Measurements from ENCODE around the gene MAP3K2. TPM values are rescaled to one million over a fixed set of nuclear protein-coding genes. Genes with fewer than 3 reads are reported as not detected.

The MAP3K2 gene
- total RNA-seq, 1 experiment from 2014 or later: 54.6 TPM

GRCh38 chr2:127283275-127283674, 104.5 kb downstream of the MAP3K2 start:
- Histone ChIP-seq H3F3A (ENCODE audit: low read length, unreplicated experiment) (no peaks in the 10 kb centered on the region), H3K9ac (ENCODE audit: low read length) (no peak overlapping the region), H3K36me3 (ENCODE audit: low read depth, low read length) (peaks cover 64% of the 10 kb centered on the region), H4K20me1 (ENCODE audit: low read length) (no peaks in the 10 kb centered on the region), H3K9me2 (replicated peaks; ENCODE audit: low read length) (no peaks in the 10 kb centered on the region), H3K9me3 (ENCODE audit: low read length) (no peaks in the 10 kb centered on the region), H3K27ac (ENCODE audit: low read length) (no peak overlapping the region), H3K79me2 (ENCODE audit: low read length) (peaks cover 11% of the 10 kb centered on the region; the same call in 1 of the 2 replicates), H3K4me3 (ENCODE audit: low read length) (no peak overlapping the region), H3K4me2 (ENCODE audit: low read length) (no peak overlapping the region), H2AFZ (ENCODE audit: low read length) (no peak overlapping the region), H3K4me1 (ENCODE audit: insufficient read depth, low read length) (no peaks in the 10 kb centered on the region), H3K27me3 (ENCODE audit: low read length) (no peaks in the 10 kb centered on the region)
- no peak for ATAC-seq
- BruUV-seq (replicated peaks): no TSS peak
- intact Hi-C loops (cut with micrococcal nuclease): no loop called here
- POLR2A ChIA-PET (ENCODE audit: unreplicated experiment): no interaction called here
- TF ChIP-seq CTCF (conservative IDR thresholded peaks at IDR 0.05; ENCODE audit: low read depth, low read length) (no peak), EZH2phosphoT487 (IDR thresholded peaks at IDR 0.05; ENCODE audit: borderline replicate concordance, low read length) (no peak), EZH2 (IDR thresholded peaks at IDR 0.05; ENCODE audit: low read length, unreplicated experiment) (no peak)
- CTCF ChIA-PET: no interaction called here
- no peak for DNase-seq

- intact Hi-C loops (cut with micrococcal nuclease): no loop called here
These were observed 107.1 kb downstream of the MAP3K2 start for GRCh38 chr2:127280693-127281092.

More at GRCh38 chr2:127280693-127281092, 107.1 kb downstream of the MAP3K2 start:
- ATAC-seq (no peak), DNase-seq (no peak)
- Histone ChIP-seq H2AFZ (ENCODE audit: low read length) (no peak overlapping the region), H3K4me3 (ENCODE audit: low read length) (no peak overlapping the region), H3K9me2 (replicated peaks; ENCODE audit: low read length) (no peaks in the 10 kb centered on the region), H4K20me1 (ENCODE audit: low read length) (no peaks in the 10 kb centered on the region), H3K36me3 (ENCODE audit: low read depth, low read length) (peaks cover 50% of the 10 kb centered on the region), H3F3A (ENCODE audit: low read length, unreplicated experiment) (no peaks in the 10 kb centered on the region), H3K9me3 (ENCODE audit: low read length) (no peaks in the 10 kb centered on the region), H3K4me1 (ENCODE audit: insufficient read depth, low read length) (no peaks in the 10 kb centered on the region), H3K79me2 (ENCODE audit: low read length) (peaks cover 11% of the 10 kb centered on the region; the same call in 1 of the 2 replicates), H3K9ac (ENCODE audit: low read length) (no peak overlapping the region), H3K27ac (ENCODE audit: low read length) (no peak overlapping the region), H3K27me3 (ENCODE audit: low read length) (no peaks in the 10 kb centered on the region), H3K4me2 (ENCODE audit: low read length) (no peak overlapping the region)
- no peak for TF ChIP-seq EZH2phosphoT487 (IDR thresholded peaks at IDR 0.05; ENCODE audit: borderline replicate concordance, low read length)
- no peak for TF ChIP-seq CTCF (conservative IDR thresholded peaks at IDR 0.05; ENCODE audit: low read depth, low read length)
- no peak for TF ChIP-seq EZH2 (IDR thresholded peaks at IDR 0.05; ENCODE audit: low read length, unreplicated experiment)
- POLR2A ChIA-PET (ENCODE audit: unreplicated experiment): no interaction called here
- no TSS peak for BruUV-seq (replicated peaks)
- CTCF ChIA-PET: interaction anchor here (0.6 kb wide), 1 partner anchor 28 kb away, joined by 4 read pairs; no protein-coding TSS in a partner anchor

Data from PC-3 (cell line).